HEK293T (cell line): Measurements from ENCODE around the gene LDHAL6B.

Experiments
- CTCF ChIA-PET: fragments of 350-600 bp; formaldehyde crosslinking; extraction: SDS; loops from one replicate; lab custom pipeline; 2021; ENCODE audit warnings: antibody characterized with exemption, inconsistent platforms; lab: Yijun Ruan, JAX
- POLR2A ChIA-PET: fragments of 350-600 bp; formaldehyde crosslinking; extraction: SDS; loops from one replicate; lab custom pipeline; 2020; ENCODE audit warnings: antibody characterized with exemption, inconsistent platforms; lab: Yijun Ruan, JAX
- DNase-seq: peaks from one replicate; pipeline ENCODE4 v3.0.0; 2012; ENCODE audit warnings: mixed read lengths; ENCODE audit errors: extremely low spot score
- ARNT ChIP-seq: fragments of 450-650 bp; IDR thresholded peaks from 2 replicates; pipeline ENCODE4 v1.6.1; 2017; ENCODE audit warnings: mild to moderate bottlenecking
- BHLHE40 ChIP-seq: fragments of 450-650 bp; IDR thresholded peaks from 2 replicates; pipeline ENCODE4 v1.6.1; 2016; ENCODE audit warnings: mild to moderate bottlenecking, moderate library complexity, borderline replicate concordance
- CTBP1 ChIP-seq: fragments of 450-650 bp; IDR thresholded peaks from 2 replicates; pipeline ENCODE4 v1.6.1; 2016; ENCODE audit warnings: borderline replicate concordance
- ELF4 ChIP-seq: fragments of 450-650 bp; IDR thresholded peaks from 2 replicates; pipeline ENCODE4 v1.6.1; 2017; ENCODE audit warnings: antibody characterized with exemption
- FOXA1 ChIP-seq: fragments of 450-650 bp; IDR thresholded peaks from 2 replicates; pipeline ENCODE4 v1.6.1; 2016; ENCODE audit warnings: mild to moderate bottlenecking
- FOXK2 ChIP-seq: fragments of 450-650 bp; IDR thresholded peaks from 2 replicates; pipeline ENCODE4 v1.6.1; 2016; ENCODE audit warnings: mild to moderate bottlenecking
- FOXM1 ChIP-seq: fragments of 450-650 bp; IDR thresholded peaks from 2 replicates; pipeline ENCODE4 v1.6.1; 2017; ENCODE audit warnings: mild to moderate bottlenecking, borderline replicate concordance
- HDGF ChIP-seq: fragments of 450-650 bp; IDR thresholded peaks from 2 replicates; pipeline ENCODE4 v1.6.1; 2017; ENCODE audit warnings: antibody characterized with exemption, borderline replicate concordance
- L3MBTL2 ChIP-seq: fragments of 450-650 bp; conservative IDR thresholded peaks from 2 replicates; pipeline ENCODE4 v1.6.1; 2016; ENCODE audit warnings: mild to moderate bottlenecking
- LEF1 ChIP-seq: fragments of 450-650 bp; IDR thresholded peaks from 2 replicates; pipeline ENCODE4 v1.6.1; 2017; ENCODE audit warnings: mild to moderate bottlenecking, borderline replicate concordance
- NFRKB ChIP-seq: fragments of 450-650 bp; IDR thresholded peaks from 2 replicates; pipeline ENCODE4 v1.6.1; 2016; ENCODE audit warnings: mild to moderate bottlenecking, moderate library complexity
- SP1 ChIP-seq: fragments of 450-650 bp; IDR thresholded peaks from 2 replicates; pipeline ENCODE4 v1.6.1; 2017
- SUZ12 ChIP-seq: fragments of 450-650 bp; IDR thresholded peaks from 2 replicates; pipeline ENCODE4 v1.6.1; 2016; ENCODE audit warnings: mild to moderate bottlenecking
- TARDBP ChIP-seq: fragments of 450-650 bp; IDR thresholded peaks from 2 replicates; pipeline ENCODE4 v1.6.1; 2016
- ZNF384 ChIP-seq: fragments of 450-650 bp; IDR thresholded peaks from 2 replicates; pipeline ENCODE4 v1.6.1; 2016
- TF ChIP-seq, protein P1 (sequence below): fragments of 450-650 bp; IDR thresholded peaks from 2 replicates; pipeline ENCODE4 v1.6.1; 2016

Gene LDHAL6B

DNA sequence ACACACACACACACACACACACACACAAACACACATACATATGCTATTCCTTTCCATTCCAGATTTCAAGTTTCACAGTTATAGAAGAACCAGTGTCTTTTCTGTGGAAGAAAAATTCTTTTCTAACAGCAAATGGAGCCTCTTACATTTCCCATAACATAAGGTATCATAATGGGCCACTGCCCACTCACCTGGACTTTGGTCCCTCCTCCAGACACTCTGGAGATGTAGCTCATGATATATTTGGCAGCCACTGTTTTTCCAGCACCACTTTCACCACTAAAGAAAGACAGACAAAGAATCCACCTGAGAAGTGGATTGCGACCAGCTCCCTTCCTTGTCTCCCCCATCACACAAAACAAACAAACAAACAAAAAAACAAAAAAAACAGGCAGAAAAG lies 29.8 kb downstream of the LDHAL6B start:
- CTCF ChIA-PET: no interaction called here
- POLR2A ChIA-PET: interaction anchor here (0.7 kb wide), 1 partner anchor 49 kb away, joined by 3 read pairs; no protein-coding TSS in a partner anchor
- DNase-seq: no peak
- no peak for TF ChIP-seq CTBP1
- no peak for TF ChIP-seq SP1
- no peak for TF ChIP-seq FOXK2
- no peak for TF ChIP-seq ELF4
- no peak for TF ChIP-seq TARDBP
- no peak for TF ChIP-seq ARNT
- TF ChIP-seq, protein P1, sequence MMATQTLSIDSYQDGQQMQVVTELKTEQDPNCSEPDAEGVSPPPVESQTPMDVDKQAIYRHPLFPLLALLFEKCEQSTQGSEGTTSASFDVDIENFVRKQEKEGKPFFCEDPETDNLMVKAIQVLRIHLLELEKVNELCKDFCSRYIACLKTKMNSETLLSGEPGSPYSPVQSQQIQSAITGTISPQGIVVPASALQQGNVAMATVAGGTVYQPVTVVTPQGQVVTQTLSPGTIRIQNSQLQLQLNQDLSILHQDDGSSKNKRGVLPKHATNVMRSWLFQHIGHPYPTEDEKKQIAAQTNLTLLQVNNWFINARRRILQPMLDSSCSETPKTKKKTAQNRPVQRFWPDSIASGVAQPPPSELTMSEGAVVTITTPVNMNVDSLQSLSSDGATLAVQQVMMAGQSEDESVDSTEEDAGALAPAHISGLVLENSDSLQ: no peak
- no peak for TF ChIP-seq ZNF384
- no peak for TF ChIP-seq NFRKB
- no peak for TF ChIP-seq FOXM1
- TF ChIP-seq HDGF: no peak
- TF ChIP-seq BHLHE40: no peak
- no peak for TF ChIP-seq SUZ12
- TF ChIP-seq L3MBTL2: no peak
- TF ChIP-seq FOXA1: no peak
- TF ChIP-seq LEF1: no peak

DNA sequence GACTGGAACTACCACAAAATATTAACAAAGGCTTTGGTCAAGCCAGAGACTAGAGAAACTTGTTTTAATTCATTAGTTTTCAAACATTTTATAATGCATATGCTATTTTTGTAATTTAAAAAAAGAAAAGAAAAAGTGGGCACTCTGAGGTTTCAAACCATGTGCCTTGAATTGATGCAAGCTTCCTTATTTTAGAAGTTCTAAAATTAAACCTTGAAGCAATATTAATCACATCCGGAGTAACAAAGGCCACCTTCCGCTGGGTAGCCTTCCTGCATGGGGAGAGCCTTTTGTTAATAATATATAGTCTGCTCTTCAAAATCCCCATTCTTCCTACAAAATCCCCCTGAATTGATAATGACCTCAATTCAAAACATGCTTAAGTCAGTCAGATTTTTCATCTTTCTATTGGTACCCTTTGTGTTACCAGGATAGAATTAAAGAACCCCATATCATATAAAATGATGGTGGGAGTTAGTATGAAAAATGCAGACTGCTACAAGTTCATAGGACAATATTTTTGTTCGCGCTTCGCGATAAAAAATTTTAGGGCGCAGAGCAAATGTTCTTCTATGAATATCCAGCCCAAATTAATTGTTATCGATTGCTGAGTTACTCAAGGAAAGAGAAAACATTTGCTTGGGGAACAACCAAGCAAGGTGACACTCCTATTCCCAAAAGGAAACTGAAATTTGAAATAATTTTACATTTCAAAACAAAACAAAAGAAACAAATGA lies 30.6 kb downstream of the LDHAL6B start:
- ChIA-PET POLR2A (no interaction called here), CTCF (interaction anchor here (0.6 kb wide), 1 partner anchor 1636 kb away, joined by 3 read pairs; no protein-coding TSS in a partner anchor)
- TF ChIP-seq CTBP1 (no peak), NFRKB (no peak), BHLHE40 (no peak), LEF1 (no peak)
- DNase-seq: no peak

DNA sequence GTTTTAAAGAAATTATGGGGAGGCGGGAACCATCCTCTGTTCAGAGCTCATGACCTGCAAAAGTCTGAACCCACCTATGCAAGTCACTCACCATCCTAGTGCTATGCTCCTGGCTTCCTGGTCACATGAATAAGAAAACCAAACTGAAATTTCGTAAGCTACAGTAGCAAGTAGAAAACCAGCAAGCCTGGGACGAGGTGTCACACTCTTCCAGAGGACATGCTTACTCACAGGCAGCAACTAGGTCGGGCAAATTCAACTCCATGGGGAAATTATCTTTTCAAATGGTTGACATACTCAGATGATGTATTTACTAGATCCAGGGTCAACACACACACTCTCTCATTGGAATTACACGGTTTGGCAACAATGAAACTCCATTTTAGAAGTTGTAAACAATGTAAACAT lies 31.3 kb downstream of the LDHAL6B start:
- POLR2A ChIA-PET: no interaction called here
- TF ChIP-seq BHLHE40 (no peak), HDGF (no peak)
- CTCF ChIA-PET: interaction anchor here (0.6 kb wide), 1 partner anchor 1636 kb away, joined by 3 read pairs; no protein-coding TSS in a partner anchor

DNA sequence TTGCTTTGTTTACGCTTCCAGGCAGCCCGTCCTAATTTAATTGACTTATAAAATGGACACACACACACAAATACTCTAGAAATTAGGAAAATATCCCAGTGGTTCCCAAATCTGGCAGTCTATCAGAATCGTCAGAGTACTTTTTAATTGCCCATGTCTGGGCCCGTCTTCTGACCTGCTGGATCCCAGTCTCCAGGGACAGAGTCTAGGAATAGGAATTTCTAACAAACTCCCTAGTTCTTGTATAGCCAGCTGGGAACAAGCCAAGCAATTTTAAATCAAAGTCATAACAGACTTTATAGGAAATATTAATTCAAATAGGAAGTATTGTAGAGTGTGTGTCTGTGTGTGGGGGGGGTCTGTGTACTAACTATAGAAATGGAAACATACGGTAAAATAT lies 33.4 kb downstream of the LDHAL6B start:
- CTCF ChIA-PET: no interaction called here
- POLR2A ChIA-PET: no interaction called here
- no peak for DNase-seq
- TF ChIP-seq ARNT (no peak), TARDBP (no peak), ELF4 (no peak), FOXK2 (no peak), ZNF384 (no peak), HDGF (no peak), FOXM1 (no peak), CTBP1 (no peak), LEF1 (no peak), SP1 (no peak), FOXA1 (no peak), SUZ12 (no peak)
- TF ChIP-seq, protein P1: no peak

More for the DNA sequence above, 31.3 kb downstream of the LDHAL6B start:
- DNase-seq: no peak

DNA sequence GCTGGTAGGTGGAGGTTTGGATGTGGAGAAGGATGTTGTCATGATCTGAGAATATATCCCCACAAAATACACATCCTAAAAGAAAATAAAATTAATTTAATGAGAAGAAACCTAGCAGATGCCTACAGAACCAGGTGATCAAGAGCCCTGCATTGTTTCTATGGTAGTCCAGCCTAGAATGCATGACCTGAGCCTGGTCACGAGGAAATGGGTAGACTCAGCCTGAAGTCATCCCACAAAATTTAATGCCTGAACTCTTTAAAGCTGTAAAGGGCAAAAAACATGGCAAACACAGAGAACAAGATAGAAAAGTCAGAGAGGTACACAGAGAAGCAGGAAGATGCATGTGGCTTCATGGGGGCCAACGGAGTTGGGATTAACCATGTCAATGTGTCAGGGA lies 36.0 kb downstream of the LDHAL6B start:
- no peak for DNase-seq
- no peak for TF ChIP-seq L3MBTL2
- TF ChIP-seq HDGF: no peak
- no peak for TF ChIP-seq ELF4
- no peak for TF ChIP-seq SP1
- TF ChIP-seq FOXK2: no peak
- no peak for TF ChIP-seq CTBP1
- TF ChIP-seq NFRKB: no peak
- no peak for TF ChIP-seq BHLHE40
- TF ChIP-seq, protein P1: no peak
- TF ChIP-seq LEF1: no peak
- TF ChIP-seq SUZ12: no peak
- TF ChIP-seq ZNF384: no peak
- no peak for TF ChIP-seq ARNT
- TF ChIP-seq FOXM1: no peak
- no peak for TF ChIP-seq TARDBP
- TF ChIP-seq FOXA1: no peak
- CTCF ChIA-PET: no interaction called here
- POLR2A ChIA-PET: no interaction called here

DNA sequence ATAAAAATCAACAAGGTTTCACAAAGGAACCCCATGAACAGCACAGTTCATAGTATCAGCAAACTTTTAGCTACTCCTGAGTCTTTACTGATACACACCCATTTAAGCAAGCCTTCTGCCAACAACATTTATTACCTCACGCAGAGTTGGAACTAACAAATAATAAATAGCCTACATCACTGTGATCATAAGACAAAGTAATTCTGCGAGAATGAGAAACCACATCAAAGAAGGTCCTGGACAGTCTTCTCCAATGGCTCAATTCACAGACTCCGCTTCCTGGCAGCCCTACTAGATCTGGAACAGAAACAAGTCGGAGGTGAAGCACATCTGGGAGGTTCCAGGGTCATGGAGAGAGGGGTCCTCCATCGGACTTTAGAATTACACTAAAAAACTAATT lies 37.0 kb downstream of the LDHAL6B start:
- CTCF ChIA-PET: no interaction called here
- TF ChIP-seq FOXK2 (no peak), SUZ12 (no peak), NFRKB (no peak), ZNF384 (no peak), L3MBTL2 (no peak), LEF1 (no peak), CTBP1 (no peak), ARNT (no peak), SP1 (no peak), ELF4 (no peak), FOXA1 (no peak), TARDBP (no peak), BHLHE40 (no peak), FOXM1 (no peak), HDGF (no peak)
- TF ChIP-seq, protein P1: no peak
- DNase-seq: no peak
- POLR2A ChIA-PET: no interaction called here
